HepG2 (cell line): ENCODE data around the gene EPHA10. TPM values are rescaled to one million over a fixed set of nuclear protein-coding genes. Genes with fewer than 3 reads are reported as not detected.

ENCODE experiments used
- ARNT ChIP-seq: fragments of 450-650 bp; IDR thresholded peaks from 2 replicates; pipeline ENCODE4 v1.6.1; 2017
- ETV6 ChIP-seq: sonication (generic); formaldehyde crosslinking; conservative IDR thresholded peaks from 2 replicates; pipeline ENCODE4 v1.4.0; 2020; ENCODE audit warnings: missing genetic modification reagents
- GATA4 ChIP-seq: sonication (generic); IDR thresholded peaks from 2 replicates; pipeline ENCODE4 v1.6.1; 2016; ENCODE audit warnings: antibody characterized with exemption, low read depth, borderline replicate concordance
- MEIS2 ChIP-seq: sonication (generic); formaldehyde crosslinking; IDR thresholded peaks from 2 replicates; pipeline ENCODE4 v1.9.0; 2021; ENCODE audit warnings: mild to moderate bottlenecking, missing genetic modification reagents
- MXD1 ChIP-seq: sonication (generic); formaldehyde crosslinking; IDR thresholded peaks from 2 replicates; pipeline ENCODE4 v1.4.0; 2020; ENCODE audit warnings: mild to moderate bottlenecking, missing genetic modification reagents
- NFATC3 ChIP-seq: sonication (generic); formaldehyde crosslinking; IDR thresholded peaks from 2 replicates; pipeline ENCODE4 v1.5.1; 2020; ENCODE audit warnings: mild to moderate bottlenecking, missing genetic modification reagents
- PAX8 ChIP-seq: sonication (generic); formaldehyde crosslinking; IDR thresholded peaks from 2 replicates; pipeline ENCODE4 v1.8.0; 2022; ENCODE audit warnings: mild to moderate bottlenecking, missing genetic modification reagents, borderline replicate concordance
- PLRG1 ChIP-seq: fragments of 450-650 bp; conservative IDR thresholded peaks from 2 replicates; pipeline ENCODE4 v1.6.1; 2016
- SPEN ChIP-seq: sonication (generic); formaldehyde crosslinking; IDR thresholded peaks from 2 replicates; pipeline ENCODE4 v1.5.1; 2020; ENCODE audit warnings: low read depth, mild to moderate bottlenecking, missing genetic modification reagents
- STAT5B ChIP-seq: sonication (generic); formaldehyde crosslinking; IDR thresholded peaks from 2 replicates; pipeline ENCODE4 v1.4.0; 2020; ENCODE audit warnings: missing genetic modification reagents
- TRAFD1 ChIP-seq: sonication (generic); formaldehyde crosslinking; IDR thresholded peaks from 2 replicates; pipeline ENCODE4 v1.5.1; 2020; ENCODE audit warnings: missing genetic modification reagents, mild to moderate bottlenecking, borderline replicate concordance
- XBP1 ChIP-seq: sonication (generic); formaldehyde crosslinking; IDR thresholded peaks from 2 replicates; pipeline ENCODE4 v1.5.0; 2020; ENCODE audit warnings: missing genetic modification reagents
- ZNF224 ChIP-seq: sonication (generic); formaldehyde crosslinking; IDR thresholded peaks from 2 replicates; pipeline ENCODE4 v1.5.0; 2020; ENCODE audit warnings: mild to moderate bottlenecking, missing genetic modification reagents
- ZNF263 ChIP-seq: sonication (generic); formaldehyde crosslinking; IDR thresholded peaks from 2 replicates; pipeline ENCODE4 v1.4.0; 2020; ENCODE audit warnings: missing genetic modification reagents
- ZNF292 ChIP-seq: sonication (generic); formaldehyde crosslinking; IDR thresholded peaks from 2 replicates; pipeline ENCODE4 v1.8.1; 2022; ENCODE audit warnings: mild to moderate bottlenecking, low read depth, missing genetic modification reagents, borderline replicate concordance
- ZNF350 ChIP-seq: sonication (generic); formaldehyde crosslinking; IDR thresholded peaks from 2 replicates; pipeline ENCODE4 v1.4.0; 2020; ENCODE audit warnings: mild to moderate bottlenecking, low read depth, missing genetic modification reagents, borderline replicate concordance
- ZNF484 ChIP-seq: sonication (generic); formaldehyde crosslinking; IDR thresholded peaks from 2 replicates; pipeline ENCODE4 v1.5.1; 2020; ENCODE audit warnings: mild to moderate bottlenecking, low read depth, missing genetic modification reagents, borderline replicate concordance
- ZNF510 ChIP-seq: sonication (generic); formaldehyde crosslinking; IDR thresholded peaks from 2 replicates; pipeline ENCODE4 v1.4.0; 2020; ENCODE audit warnings: low read depth, mild to moderate bottlenecking, missing genetic modification reagents
- ZNF563 ChIP-seq: sonication (generic); formaldehyde crosslinking; IDR thresholded peaks from 2 replicates; pipeline ENCODE4 v1.8.0; 2022; ENCODE audit warnings: mild to moderate bottlenecking, moderate library complexity, missing genetic modification reagents
- polyA plus RNA-seq, 8 experiments: library from polyadenylated mRNA; depleted of rRNA in 3 of 8; stranded (reverse) in 7 of 8; unstranded in 1 of 8; fragments of >200 nt; fragmentation: Illumina TruSeq in 4 of 8; extraction: Trizol in 4 of 8; gene quantifications; 2 replicates each; pipeline versions ENCODE4 v1.2.1 to v1.2.3, GENCODE V29; 2011 to 2016; ENCODE audit warnings: low read depth in 4 of 8, missing spikeins in 1 of 8, mixed read lengths in 1 of 8; ENCODE audit not compliant: insufficient read depth in 1 of 8
- total RNA-seq, 5 experiments: library from RNA; depleted of rRNA; stranded (reverse); fragments of >200 nt; fragmentation: Illumina TruSeq; extraction: Trizol; gene quantifications; 2 replicates each; pipeline ENCODE4 v1.2.3, GENCODE V29; 2016; ENCODE audit warnings: low read depth in 1 of 5
- TF ChIP-seq, protein P1 (sequence below): sonication (generic); formaldehyde crosslinking; IDR thresholded peaks from 2 replicates; pipeline ENCODE4 v1.4.0; 2020; ENCODE audit warnings: mild to moderate bottlenecking, missing genetic modification reagents

EPHA10 gene
- total and polyA plus RNA-seq, 2 of the 13 experiments (the other 11 are each of a cell fraction or from before 2014, with no cell fraction given) = 0.11 to 0.58 TPM

DNA sequence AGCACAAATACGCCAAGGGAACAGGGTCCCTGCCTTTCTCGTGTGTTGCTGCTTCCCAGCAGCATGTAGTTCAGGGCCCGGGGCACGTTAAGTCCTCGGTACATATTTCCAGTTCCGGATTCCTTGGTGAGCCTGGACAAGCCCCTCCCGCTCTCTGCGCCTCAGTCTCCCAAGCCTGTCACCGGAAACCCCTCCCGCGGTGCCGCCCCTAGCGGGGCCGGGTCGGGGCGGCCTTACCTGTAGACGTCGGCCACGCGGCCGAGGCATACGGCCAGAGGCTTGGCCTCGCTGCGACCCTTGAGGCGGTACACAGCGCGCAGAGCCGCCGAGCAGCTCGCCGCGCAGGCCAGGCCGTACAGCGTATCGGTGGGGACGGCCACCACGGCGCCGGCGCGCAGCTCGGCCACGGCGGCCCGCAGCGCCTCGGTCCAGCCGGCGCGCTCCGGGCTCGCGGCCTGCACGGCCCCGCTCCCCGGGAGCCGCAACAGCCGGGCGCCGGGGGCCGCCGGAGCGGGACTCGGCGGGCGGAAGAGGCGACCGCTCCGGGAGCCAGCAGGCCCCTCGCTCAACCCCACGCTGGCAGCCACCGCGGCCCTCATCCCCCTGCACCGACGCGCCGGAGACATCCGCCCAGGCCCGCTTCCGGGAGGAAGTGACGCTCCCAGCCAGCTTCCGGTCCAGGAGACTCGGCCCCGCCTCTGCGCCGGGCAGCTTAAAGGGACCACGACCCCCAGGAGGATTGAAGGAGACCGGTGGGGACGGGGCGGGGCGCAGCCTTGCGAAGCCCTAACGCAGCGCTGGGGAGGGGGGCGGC lies 42.8 kb upstream of the EPHA10 start, which contains the start of the genes C1orf122 and YRDC (continued):
- TF ChIP-seq SPEN (CRISPR knock-in tag) (peak; percentile 78), ZNF484 (CRISPR knock-in tag) (no peak), MXD1 (CRISPR knock-in tag) (peak; percentile 52), GATA4 (0 out of 2 replicates have a peak, but pooled peaks have one; percentile 21), TRAFD1 (CRISPR knock-in tag) (no peak), ZNF224 (CRISPR knock-in tag) (0 out of 2 replicates have a peak, but pooled peaks have one; percentile 29), NFATC3 (CRISPR knock-in tag) (no peak), XBP1 (CRISPR knock-in tag) (no peak), STAT5B (no peak), ZNF563 (CRISPR knock-in tag) (no peak), ZNF510 (CRISPR knock-in tag) (no peak), ETV6 (CRISPR knock-in tag) (no peak), MEIS2 (peak; percentile 36), PLRG1 (no peak), ZNF263 (CRISPR knock-in tag) (no peak), ARNT (no peak), ZNF292 (no peak), PAX8 (CRISPR knock-in tag) (no peak), ZNF350 (CRISPR knock-in tag) (no peak)
- TF ChIP-seq, protein P1, sequence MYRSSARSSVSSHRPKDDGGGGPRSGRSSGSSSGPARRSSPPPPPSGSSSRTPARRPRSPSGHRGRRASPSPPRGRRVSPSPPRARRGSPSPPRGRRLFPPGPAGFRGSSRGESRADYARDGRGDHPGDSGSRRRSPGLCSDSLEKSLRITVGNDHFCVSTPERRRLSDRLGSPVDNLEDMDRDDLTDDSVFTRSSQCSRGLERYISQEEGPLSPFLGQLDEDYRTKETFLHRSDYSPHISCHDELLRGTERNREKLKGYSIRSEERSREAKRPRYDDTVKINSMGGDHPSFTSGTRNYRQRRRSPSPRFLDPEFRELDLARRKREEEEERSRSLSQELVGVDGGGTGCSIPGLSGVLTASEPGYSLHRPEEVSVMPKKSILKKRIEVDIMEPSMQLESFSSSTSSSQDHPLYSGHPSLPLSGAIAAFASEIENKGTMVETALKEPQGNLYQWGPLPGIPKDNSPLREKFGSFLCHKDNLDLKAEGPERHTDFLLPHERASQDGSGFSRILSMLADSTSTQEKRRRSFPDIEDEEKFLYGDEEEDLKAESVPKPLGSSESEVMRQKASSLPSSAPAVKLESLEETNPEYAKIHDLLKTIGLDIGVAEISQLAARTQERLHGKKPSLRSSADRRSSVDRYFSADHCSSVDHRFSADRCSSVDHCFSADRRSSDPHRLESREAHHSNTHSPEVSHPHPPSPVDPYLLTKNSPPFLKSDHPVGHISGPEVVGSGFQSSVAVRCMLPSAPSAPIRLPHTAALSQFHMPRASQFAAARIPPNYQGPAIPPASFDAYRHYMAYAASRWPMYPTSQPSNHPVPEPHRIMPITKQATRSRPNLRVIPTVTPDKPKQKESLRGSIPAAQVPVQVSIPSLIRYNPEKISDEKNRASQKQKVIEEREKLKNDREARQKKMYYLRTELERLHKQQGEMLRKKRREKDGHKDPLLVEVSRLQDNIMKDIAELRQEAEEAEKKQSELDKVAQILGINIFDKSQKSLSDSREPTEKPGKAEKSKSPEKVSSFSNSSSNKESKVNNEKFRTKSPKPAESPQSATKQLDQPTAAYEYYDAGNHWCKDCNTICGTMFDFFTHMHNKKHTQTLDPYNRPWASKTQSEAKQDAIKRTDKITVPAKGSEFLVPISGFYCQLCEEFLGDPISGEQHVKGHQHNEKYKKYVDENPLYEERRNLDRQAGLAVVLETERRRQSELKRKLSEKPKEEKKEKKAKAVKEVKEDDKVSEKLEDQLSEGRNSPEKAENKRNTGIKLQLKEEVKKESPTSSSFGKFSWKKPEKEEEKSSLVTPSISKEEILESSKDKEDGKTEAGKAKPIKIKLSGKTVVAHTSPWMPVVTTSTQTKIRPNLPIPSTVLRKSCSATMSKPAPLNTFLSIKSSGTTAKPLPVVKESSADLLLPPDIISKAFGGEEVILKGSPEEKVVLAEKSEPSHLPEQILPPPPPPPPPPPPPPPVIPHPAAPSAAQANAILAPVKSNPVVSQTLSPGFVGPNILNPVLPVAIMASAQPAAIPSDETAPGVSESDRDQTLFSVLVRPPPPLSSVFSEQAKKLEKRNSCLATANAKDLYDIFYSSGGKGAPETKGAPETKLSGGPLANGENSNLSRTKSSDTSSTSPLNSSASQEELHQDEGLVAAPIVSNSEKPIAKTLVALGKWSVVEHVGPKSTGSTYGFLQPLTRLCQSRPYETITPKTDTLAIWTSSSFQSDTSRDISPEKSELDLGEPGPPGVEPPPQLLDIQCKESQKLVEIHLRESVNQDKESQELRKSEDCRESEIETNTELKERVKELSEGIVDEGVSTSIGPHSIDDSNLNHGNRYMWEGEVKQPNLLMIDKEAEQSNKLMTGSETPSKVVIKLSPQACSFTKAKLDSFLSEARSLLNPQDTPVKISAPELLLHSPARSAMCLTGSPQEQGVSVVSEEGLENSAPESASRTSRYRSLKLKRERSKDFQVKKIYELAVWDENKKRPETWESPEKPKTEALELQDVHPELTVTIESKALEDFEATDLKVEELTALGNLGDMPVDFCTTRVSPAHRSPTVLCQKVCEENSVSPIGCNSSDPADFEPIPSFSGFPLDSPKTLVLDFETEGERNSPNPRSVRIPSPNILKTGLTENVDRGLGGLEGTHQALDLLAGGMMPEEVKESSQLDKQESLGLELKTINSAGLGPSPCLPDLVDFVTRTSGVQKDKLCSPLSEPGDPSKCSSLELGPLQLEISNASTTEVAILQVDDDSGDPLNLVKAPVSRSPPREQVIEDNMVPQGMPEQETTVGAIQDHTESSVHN = no peak
